Activated CD8-positive, alpha-beta T cell treated with anti-CD3 and anti-CD28 coated beads for 36 hours (primary cell): ENCODE results near the gene TMEM273. TPM values are rescaled to one million over a fixed set of nuclear protein-coding genes. Genes with fewer than 3 reads are reported as not detected.

Experiments used
- ATAC-seq: fragments of 200-7000 bp; cut with Tn5 transposase; one replicate; pipeline ENCODE4 v1.10.0; 2021; ENCODE audit warnings: mild to moderate bottlenecking, moderate library complexity
- CTCF ChIA-PET: fragments of 350-600 bp; sonication (Branson Sonifier 250); formaldehyde crosslinking; loops from one replicate; lab custom pipeline; 2021; ENCODE audit warnings: antibody characterized with exemption; lab: Charles Lee
- POLR2A ChIA-PET: fragments of 350-600 bp; sonication (Branson Sonifier 250); formaldehyde crosslinking; loops from one replicate; lab custom pipeline; 2021; ENCODE audit warnings: antibody characterized with exemption; lab: Charles Lee
- DNase-seq: peaks from one replicate; pipeline ENCODE4 v3.0.0-alpha.2; 2020
- H3K27ac Mint-ChIP-seq: one replicate; pipeline ENCODE4 v1.8.0; 2021; ENCODE audit warnings: mild to moderate bottlenecking, mixed read lengths
- H3K27me3 Mint-ChIP-seq: one replicate; pipeline ENCODE4 v1.8.0; 2021; ENCODE audit warnings: mixed read lengths
- H3K36me3 Mint-ChIP-seq: one replicate; pipeline ENCODE4 v1.8.0; 2021; ENCODE audit warnings: low read depth, mixed read lengths
- H3K4me1 Mint-ChIP-seq: one replicate; pipeline ENCODE4 v1.8.0; 2021; ENCODE audit warnings: low read depth, mixed read lengths
- H3K4me3 Mint-ChIP-seq: one replicate; pipeline ENCODE4 v1.8.0; 2021; ENCODE audit warnings: mild to moderate bottlenecking, moderate library complexity, mixed read lengths
- H3K9me3 Mint-ChIP-seq: one replicate; pipeline ENCODE4 v1.8.0; 2021; ENCODE audit warnings: mixed read lengths
- CTCF ChIP-seq: fragments of 200-600 bp; IDR thresholded peaks from one replicate; pipeline ENCODE4 v1.8.0; 2022; ENCODE audit warnings: antibody characterized with exemption, mild to moderate bottlenecking
- intact Hi-C: fragments of 100-400 bp; cut with micrococcal nuclease; formaldehyde crosslinking; loops from one replicate; pipeline ENCODE4 v1.10.0; 2022
- total RNA-seq, 2 experiments: library from RNA; stranded (reverse); gene quantifications; one replicate each; pipeline ENCODE4 v1.2.3, GENCODE V29; 2021

TMEM273 gene
- total RNA-seq, 2 experiments from 2014 or later: 16.6 to 19.0 TPM

GRCh38 chr10:49178489-49179471 lies 9.4 kb downstream of the TMEM273 start:
- Mint-ChIP-seq H3K4me1 (peaks cover 62% of the 10 kb centered on the region), H3K27me3 (peaks cover 9% of the 10 kb centered on the region), H3K9me3 (no peaks in the 10 kb centered on the region), H3K27ac (peak overlapping the region; percentile 89), H3K36me3 (peaks cover 5% of the 10 kb centered on the region), H3K4me3 (no peak overlapping the region)
- DNase-seq (no peak), ATAC-seq (no peak)
- ChIA-PET CTCF (no interaction called here), POLR2A (no interaction called here)
- intact Hi-C loops: no loop called here
- TF ChIP-seq CTCF: no peak

- ChIA-PET POLR2A (no interaction called here), CTCF (no interaction called here)
- DNase-seq: peak; percentile 84
- Mint-ChIP-seq H3K27me3 (peaks cover 9% of the 10 kb centered on the region), H3K9me3 (no peaks in the 10 kb centered on the region), H3K4me3 (peak overlapping the region; percentile 25), H3K36me3 (peaks cover 5% of the 10 kb centered on the region), H3K4me1 (peaks cover 54% of the 10 kb centered on the region), H3K27ac (peak overlapping the region; percentile 89)
- no peak for TF ChIP-seq CTCF
- intact Hi-C loops: no loop called here
- peak; percentile 94 for ATAC-seq
Measured at GRCh38 chr10:49177391-49178355, 10.5 kb downstream of the TMEM273 start.

- H3K9me3 Mint-ChIP-seq: no peaks in the 10 kb centered on the region
- ATAC-seq (peak; percentile 2), DNase-seq (no peak)
- H3K27me3 Mint-ChIP-seq: peaks cover 9% of the 10 kb centered on the region
- POLR2A ChIA-PET: no interaction called here
- CTCF ChIA-PET: interaction anchor here (1.1 kb wide), 1 partner anchor 520 kb away, joined by 3 read pairs; no protein-coding TSS in a partner anchor
- H3K36me3 Mint-ChIP-seq: peaks cover 5% of the 10 kb centered on the region
- no peak for TF ChIP-seq CTCF
- H3K4me3 Mint-ChIP-seq: peak overlapping the region; percentile 25
- H3K27ac Mint-ChIP-seq: peak overlapping the region; percentile 89
- H3K4me1 Mint-ChIP-seq: peaks cover 48% of the 10 kb centered on the region
- intact Hi-C loops: no loop called here
Measured at GRCh38 chr10:49176310-49177268, 11.6 kb downstream of the TMEM273 start.

GRCh38 chr10:49175587-49176309 lies 12.4 kb downstream of the TMEM273 start:
- H3K27ac Mint-ChIP-seq: peak overlapping the region; percentile 89

More at GRCh38 chr10:49175587-49176309, 12.4 kb downstream of the TMEM273 start:
- H3K36me3 Mint-ChIP-seq: peaks cover 4% of the 10 kb centered on the region
- H3K4me1 Mint-ChIP-seq: peaks cover 40% of the 10 kb centered on the region
- DNase-seq: no peak
- ChIA-PET POLR2A (no interaction called here), CTCF (interaction anchor here (1.1 kb wide), 1 partner anchor 519 kb away, joined by 3 read pairs; no protein-coding TSS in a partner anchor)
- H3K4me3 Mint-ChIP-seq: no peak overlapping the region
- ATAC-seq: no peak
- no peaks in the 10 kb centered on the region for H3K9me3 Mint-ChIP-seq
- TF ChIP-seq CTCF: no peak
- intact Hi-C loops: no loop called here
- H3K27me3 Mint-ChIP-seq: peaks cover 7% of the 10 kb centered on the region
